NCI-H2196 treated with DMSO at 0.1 percent for 48 hours (cell line): Measurements from ENCODE around the gene PTGDS.

Experiments used
- DNase-seq: peaks from one replicate; lab custom pipeline; 2025; ENCODE audit not compliant: unreplicated experiment; lab: John Stamatoyannopoulos, UW

The PTGDS gene

DNA sequence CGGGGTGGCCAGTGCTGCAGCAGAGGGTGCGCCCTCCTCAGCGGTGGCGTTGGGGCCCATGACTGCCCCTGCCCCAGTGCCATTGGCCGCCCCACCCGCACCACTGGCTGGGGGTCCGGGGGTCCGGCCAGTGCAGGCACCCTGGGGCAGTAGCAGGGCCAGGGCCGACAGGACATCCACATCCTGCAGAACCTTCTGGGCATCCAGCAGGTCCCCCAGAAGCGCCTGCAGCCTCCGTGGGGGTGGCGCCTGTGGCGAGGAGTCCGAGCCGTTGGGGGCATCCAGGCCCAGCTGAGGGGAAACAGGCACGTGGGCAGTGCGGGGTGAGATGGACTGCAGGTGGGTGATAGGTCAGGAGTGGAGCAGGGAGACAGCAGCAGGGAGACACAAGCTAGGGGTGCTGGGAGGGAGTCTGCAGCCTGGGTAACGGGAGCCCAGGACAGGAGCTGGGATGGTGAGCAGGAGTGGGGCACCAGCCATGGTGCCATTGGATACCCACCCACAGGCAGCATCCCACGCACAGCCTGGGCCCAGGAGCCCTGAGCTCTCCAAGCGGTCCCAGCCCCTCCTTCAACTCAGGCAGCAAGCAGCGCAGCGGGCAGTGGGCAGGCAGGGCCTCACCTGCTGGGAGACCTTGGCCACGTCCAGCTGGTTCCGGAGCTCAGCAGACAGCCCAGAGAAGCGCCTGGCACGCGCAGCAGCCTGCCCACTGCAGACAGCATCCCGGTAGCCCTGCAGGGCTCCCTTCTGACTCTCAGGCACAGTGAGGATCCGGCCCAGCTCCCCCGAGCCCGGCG is 43.7 kb downstream of the PTGDS start:
- no peak for DNase-seq

- no peak for DNase-seq
Observed at GRCh38 chr9:137021568-137021978, 44.3 kb downstream of the PTGDS start.

GRCh38 chr9:137021979-137022661 is 44.8 kb downstream of the PTGDS start:
- peak; percentile 91 for DNase-seq

DNA sequence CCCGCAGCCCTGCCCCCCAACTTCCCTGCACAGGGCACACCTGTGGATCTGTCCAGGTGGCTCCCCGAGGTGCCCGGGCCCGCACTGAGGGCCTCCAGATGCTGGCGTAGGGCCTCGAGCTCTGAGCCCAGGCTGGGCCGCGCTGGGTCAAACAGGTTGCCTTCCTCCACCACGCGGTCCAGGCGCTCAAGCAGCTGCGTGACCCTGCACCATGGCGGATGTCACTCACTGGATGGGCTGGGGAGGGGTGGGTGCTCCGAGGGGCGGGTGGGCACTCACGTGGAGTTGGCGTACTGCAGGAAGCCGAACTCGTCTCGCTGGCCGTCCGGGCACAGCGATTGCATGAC is 45.3 kb downstream of the PTGDS start:
- DNase-seq = no peak

- DNase-seq = no peak
Observed at GRCh38 chr9:137023157-137023556, 45.9 kb downstream of the PTGDS start.

DNA sequence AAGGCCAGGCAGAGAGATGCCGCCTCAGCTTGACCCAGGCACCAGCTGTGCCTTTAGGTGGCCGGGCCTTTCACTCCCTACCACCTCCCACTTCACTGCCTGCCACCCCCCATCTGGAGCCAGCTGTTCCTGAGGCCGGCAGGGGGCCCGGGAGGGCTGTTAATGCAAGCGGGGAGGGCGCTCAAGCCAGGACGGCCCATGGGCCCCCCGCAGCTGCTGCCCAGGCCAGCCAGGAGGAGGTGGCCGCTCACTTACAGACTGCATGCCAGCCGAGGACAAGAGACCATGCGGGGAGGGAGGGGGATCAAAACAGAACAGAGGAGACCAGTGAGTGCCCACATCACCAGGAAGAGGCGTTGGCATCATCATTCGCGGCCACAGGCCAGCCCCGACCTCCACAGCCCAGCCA is 46.3 kb downstream of the PTGDS start:
- no peak for DNase-seq

DNA sequence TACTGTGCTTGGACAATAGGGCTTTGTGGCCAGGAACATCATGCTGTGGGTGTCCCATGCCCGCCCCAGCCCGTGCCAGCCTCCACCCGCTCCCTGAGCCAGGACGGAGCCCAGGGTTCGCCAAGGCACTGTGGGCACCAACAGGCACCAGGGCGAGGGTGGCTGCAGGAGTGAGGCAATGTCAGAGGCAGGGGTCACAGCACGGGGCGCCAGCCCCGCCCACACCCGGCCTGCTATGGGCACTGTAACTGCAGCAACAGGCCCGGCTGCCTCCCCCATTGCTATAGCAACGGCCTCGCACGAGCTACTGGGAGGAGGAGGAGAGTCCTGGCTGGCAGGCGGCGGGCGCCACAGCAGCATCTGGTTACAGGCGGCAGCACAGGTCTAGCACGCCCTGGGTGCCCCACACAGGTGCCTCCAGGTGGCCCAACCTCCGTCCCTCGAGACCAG is 48.2 kb downstream of the PTGDS start:
- peak; percentile 95 for DNase-seq

DNA sequence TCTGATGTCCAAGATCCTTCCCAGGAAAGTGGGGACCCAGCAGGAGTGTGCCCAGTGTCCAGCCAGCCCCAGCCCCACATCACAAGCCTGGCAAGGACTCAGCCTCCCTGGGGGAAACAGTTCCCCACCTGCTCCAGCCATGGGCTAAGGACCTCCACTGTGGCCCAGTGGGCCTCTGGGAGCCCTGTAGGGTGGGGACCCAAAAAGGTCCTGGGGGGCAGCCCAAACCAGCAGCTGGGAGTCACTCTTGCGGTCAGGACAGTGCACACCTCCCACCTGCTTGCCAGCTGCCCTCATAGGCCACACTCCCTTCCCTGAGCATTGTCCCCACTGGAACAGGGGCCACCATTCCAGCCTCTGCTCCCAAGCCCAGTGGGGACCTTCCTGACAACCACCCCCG is 49.1 kb downstream of the PTGDS start:
- DNase-seq = no peak

GRCh38 chr9:137026828-137027227 is 49.5 kb downstream of the PTGDS start:
- DNase-seq = no peak

DNA sequence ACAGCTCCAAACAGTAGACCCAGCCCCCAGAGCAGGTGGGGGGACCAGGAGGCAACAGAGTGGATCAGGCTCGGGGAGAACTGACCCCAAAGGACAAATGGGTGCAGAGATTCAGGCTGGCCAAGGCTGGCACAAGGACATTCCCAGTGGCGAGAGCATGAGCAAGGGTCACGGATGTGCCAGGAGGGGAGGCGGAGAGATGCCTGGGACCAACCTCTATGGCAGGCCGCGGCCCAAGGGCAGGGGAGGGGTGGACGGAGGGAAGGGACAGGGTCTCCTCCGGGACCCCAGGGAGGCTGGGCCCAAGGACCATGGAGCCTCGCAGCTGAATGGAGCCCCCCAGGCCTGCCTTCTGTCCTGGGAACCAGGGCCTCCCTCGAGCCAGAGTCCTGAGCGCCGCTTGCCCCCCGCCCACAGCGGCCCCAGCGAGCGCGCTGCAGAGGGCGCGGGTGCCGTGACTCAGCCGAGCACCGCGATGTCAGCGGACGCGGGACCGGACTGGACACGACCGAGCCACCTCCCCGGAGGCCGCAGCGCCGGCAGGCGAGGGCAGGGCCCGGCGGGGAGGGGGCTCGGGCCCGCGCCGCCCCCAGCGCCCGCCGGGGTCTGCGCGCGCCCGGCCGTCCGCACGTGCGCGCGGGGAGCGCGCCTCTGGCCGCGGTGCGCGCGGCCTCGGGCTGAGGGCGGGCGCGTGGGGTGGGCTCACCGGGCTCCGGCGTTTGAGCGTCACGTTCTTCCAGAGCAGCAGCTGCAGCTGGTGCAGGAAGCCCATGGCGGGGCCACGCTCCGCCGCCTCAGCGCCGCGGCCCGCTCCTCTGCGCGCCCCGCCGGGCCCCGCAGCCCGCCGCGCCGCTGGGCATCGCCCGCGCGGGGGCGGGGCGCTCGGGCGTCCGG is 50.3 kb downstream of the PTGDS start, which contains the start of gene ABCA2:
Gene ABCA2 (minus strand): TSS at position 869 of the 894 bp plus-strand sequence. CDS start 97 bp downstream, at position 772.
- no peak for DNase-seq

DNA sequence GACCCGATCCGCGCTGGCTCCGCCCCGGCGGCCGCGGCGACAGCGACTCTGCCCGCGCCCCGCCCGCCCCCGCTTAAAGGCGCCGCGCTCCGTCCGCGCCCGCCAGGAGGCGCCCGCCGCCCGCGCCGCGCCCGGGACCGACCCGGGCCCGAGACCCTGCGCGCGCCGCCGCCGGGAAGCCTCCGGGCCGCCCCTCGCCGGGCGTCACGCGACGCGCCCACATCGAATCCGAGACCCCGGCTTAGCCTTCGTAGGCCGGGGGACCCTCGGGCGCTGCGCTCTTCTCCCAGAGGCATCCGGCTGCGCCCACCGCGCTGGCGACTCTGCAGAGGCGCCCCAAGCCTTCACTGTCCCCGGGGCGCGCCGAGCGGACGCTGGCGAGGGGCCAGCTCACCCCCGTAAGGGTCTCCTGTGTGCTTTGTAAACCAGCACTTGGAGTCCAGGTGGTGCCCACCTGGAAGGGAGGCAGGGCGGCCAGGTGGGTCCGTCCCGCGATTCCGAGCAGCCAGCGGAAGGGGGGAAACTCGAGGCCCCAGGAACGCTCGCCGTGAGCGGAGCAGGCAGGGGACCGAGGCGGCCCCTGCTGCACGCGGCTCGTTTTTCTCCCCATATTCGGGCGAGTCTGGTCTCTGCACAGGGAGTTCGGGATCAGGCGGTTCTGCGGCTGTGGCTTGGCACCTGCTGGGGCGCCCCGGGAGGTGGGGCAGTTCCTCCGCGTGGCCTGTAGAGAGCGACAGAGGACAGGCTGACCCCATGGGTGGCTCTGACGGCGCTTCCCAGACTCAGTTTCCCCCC is 51.2 kb downstream of the PTGDS start:
- DNase-seq = peak; percentile 74

- peak; percentile 59 for DNase-seq
Observed at GRCh38 chr9:137029058-137029936, 52.0 kb downstream of the PTGDS start.

DNA sequence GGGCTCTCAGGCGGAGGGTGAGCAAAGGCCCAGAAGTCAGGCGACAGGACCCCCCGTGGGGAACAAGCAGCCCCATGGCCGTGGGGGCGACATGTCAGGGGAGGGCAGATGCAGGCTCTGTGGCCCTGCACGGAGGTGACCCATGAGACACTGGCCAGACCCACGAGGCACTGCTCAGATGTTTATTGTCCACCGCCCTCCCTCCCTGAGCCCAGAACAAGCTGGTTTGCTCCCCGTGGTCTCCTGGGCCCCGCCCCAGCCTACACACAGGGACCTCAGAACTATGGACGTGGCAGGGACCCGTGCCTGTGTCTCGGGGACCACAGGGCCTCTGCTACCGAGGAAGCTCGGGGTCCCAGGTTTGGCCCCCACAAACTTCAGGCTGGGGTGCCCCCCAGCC is 52.7 kb downstream of the PTGDS start:
- no peak for DNase-seq

DNA sequence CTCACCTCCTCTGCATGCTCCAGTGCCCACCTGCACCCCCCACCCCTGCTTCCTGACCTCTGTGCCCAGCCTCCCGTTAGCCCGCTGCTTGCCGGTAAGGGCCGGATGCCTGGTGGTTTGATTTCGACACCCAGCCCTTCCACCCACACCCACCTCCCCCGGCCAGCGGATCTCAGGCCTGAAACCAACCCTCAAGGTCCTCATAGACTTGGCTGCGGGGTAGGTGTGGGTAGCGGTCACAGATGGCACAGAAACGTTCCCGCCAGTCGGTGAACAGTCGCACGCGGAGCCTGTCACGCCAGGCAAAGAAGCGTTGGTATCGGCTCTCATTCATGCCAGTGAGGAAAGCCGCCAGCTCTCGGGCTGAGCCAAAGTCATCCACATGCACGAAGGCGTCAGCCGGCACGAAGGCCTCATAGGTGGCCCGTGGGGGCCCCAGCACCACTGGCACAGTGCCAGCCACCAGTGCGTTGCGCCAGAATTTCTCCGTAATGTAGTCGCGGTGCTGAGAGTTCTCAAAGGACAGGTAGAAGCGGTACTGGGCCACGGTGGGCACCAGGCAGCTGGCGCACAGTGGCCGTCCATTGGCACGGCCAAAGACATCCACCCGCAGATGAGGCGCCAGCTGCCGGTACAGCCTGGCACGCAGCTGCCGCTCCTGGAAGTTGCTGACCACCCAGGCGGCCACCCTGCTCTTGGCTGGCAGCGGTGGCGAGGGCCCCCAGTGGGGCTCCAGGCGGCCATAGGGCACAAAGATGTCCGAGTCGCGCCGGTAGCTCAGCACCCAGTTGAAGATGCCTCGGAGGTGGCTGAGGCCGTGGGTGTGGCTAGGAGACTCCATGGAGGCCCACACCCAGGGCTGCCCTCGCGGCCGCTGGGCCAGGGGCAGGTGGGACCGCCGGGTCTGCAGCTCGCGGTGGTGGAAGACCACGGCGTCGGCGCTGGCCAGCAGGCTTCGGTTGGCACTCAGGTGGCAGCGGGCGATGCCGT is 53.5 kb downstream of the PTGDS start:
- DNase-seq = no peak
